Gastrocnemius medialis (tissue), 4 donors: ENCODE results near the gene GAMT. TPM values are rescaled to one million over a fixed set of nuclear protein-coding genes. Genes with fewer than 3 reads are reported as not detected.

Experiments
- ATAC-seq, 2 donors: fragments of 150-250 bp; one replicate each; pipeline ENCODE4 v1.9.1; 2016
- DNase-seq, 2 donors: peaks; one replicate each; pipeline ENCODE4 v3.0.0-alpha.2; 2019
- H3K27ac ChIP-seq, 4 donors: fragments of 200-600 bp; sonication (generic); 1 replicate in 1 of 4; 2 replicates in 3 of 4; pipeline ENCODE4 v1.5.1; 2016 to 2018; ENCODE audit warnings: mild to moderate bottlenecking in 2 of 4, moderate library complexity in 1 of 4
- H3K27me3 ChIP-seq, 3 donors: fragments of 200-600 bp; sonication (generic) in 2 of 3; 1 replicate in 1 of 3; 2 replicates in 2 of 3; pipeline versions ENCODE4 v1.5.1 to v1.6.0; 2016 to 2019; ENCODE audit warnings: mild to moderate bottlenecking in 1 of 3, moderate library complexity in 1 of 3
- H3K36me3 ChIP-seq, 2 donors: fragments of 200-600 bp; sonication (generic) in 1 of 2; one replicate each; pipeline ENCODE4 v1.5.1; 2017 to 2018
- H3K4me1 ChIP-seq, 2 donors: fragments of 200-600 bp; sonication (generic) in 1 of 2; one replicate each; pipeline ENCODE4 v1.5.1; 2016 to 2017; ENCODE audit warnings: mild to moderate bottlenecking in 2 of 2
- H3K4me3 ChIP-seq, 4 donors: fragments of 200-600 bp; sonication (generic) in 3 of 4; 1 replicate in 1 of 4; 2 replicates in 3 of 4; pipeline ENCODE4 v1.5.1; 2016 to 2019; ENCODE audit warnings: mild to moderate bottlenecking in 2 of 4
- H3K9me3 ChIP-seq, 3 donors: fragments of 200-600 bp; sonication (generic) in 2 of 3; 1 replicate in 1 of 3; 2 replicates in 2 of 3; pipeline ENCODE4 v1.5.1; 2016 to 2019
- CTCF ChIP-seq, 5 experiments: fragments of 450-650 bp in 3 of 5; fragments of 200-600 bp in 2 of 5; sonication (generic) in 2 of 5; IDR thresholded peaks in 4 of 5; conservative IDR thresholded peaks in 1 of 5; 1 replicate in 4 of 5; 2 replicates in 1 of 5; pipeline ENCODE4 v1.5.1; 2016 to 2019; ENCODE audit warnings: antibody characterized with exemption in 5 of 5, mild to moderate bottlenecking in 3 of 5, moderate library complexity in 3 of 5
- POLR2A ChIP-seq, 2 donors: fragments of 450-650 bp; IDR thresholded peaks; one replicate each; pipeline ENCODE4 v1.6.1; 2017; ENCODE audit warnings: antibody characterized with exemption in 2 of 2, mild to moderate bottlenecking in 2 of 2, moderate library complexity in 2 of 2
- in situ Hi-C, 4 donors: fragments of 200-750 bp; cut with MboI; loops; one replicate each; pipeline versions ENCODE4 v1.15.0 to v1.8.0; 2017; ENCODE audit warnings: low sequenced_read_pairs in 4 of 4
- intact Hi-C: fragments of 100-400 bp; cut with DNase I; formaldehyde crosslinking; loops from one replicate; pipeline ENCODE4 v1.15.1; 2023; ENCODE audit warnings: low total_unique reads
- total RNA-seq, 4 donors: library from RNA; depleted of rRNA; stranded (reverse); fragments of >200 nt; gene quantifications; one replicate each; pipeline versions ENCODE4 v1.1.0 to v1.2.3, GENCODE V29; 2016

The GAMT gene
- total RNA-seq, 4 donors from 2014 or later = 269 to 421 (median 373) TPM

- DNase-seq = peak in 1 of 2 donors; percentile 63
- Histone ChIP-seq H3K36me3 (peaks cover 0 to 36% of the 10 kb centered on the region in 2 donors), H3K9me3 (no peaks in the 10 kb centered on the region), H3K27me3 (no peaks in the 10 kb centered on the region), H3K4me3 (no peak overlapping the region), H3K4me1 (peaks cover 18 to 28% of the 10 kb centered on the region in 2 donors), H3K27ac (peak overlapping the region in 3 of 4 donors; percentile 36 to 99 (median 46))
- intact Hi-C loops = no loop called here
- in situ Hi-C loops = no loop called here
- ATAC-seq = peak; percentile 16 to 17
- TF ChIP-seq CTCF (IDR thresholded peaks at IDR 0.05 in 4 of 5, conservative IDR thresholded peaks at IDR 0.05 in 1 of 5) (no peak), POLR2A (IDR thresholded peaks at IDR 0.05) (no peak)
These were observed 5.9 kb downstream of the GAMT start for GRCh38 chr19:1395194-1396018.

- Histone ChIP-seq H3K9me3 (no peaks in the 10 kb centered on the region), H3K4me1 (peaks cover 16 to 20% of the 10 kb centered on the region in 2 donors), H3K27me3 (no peaks in the 10 kb centered on the region), H3K27ac (peak overlapping the region in 1 of 4 donors; percentile 99), H3K36me3 (peaks cover 0 to 40% of the 10 kb centered on the region in 2 donors), H3K4me3 (no peak overlapping the region)
- no peak for DNase-seq
- in situ Hi-C loops (no loop called here), intact Hi-C loops (no loop called here)
- TF ChIP-seq POLR2A (IDR thresholded peaks at IDR 0.05) = no peak
- ATAC-seq = no peak
These were observed 6.8 kb downstream of the GAMT start for GRCh38 chr19:1394252-1395193.

- no peaks in the 10 kb centered on the region for H3K27me3 ChIP-seq
- peaks cover 0 to 47% of the 10 kb centered on the region in 2 donors for H3K36me3 ChIP-seq
- no peaks in the 10 kb centered on the region for H3K9me3 ChIP-seq
- in situ Hi-C loops (no loop called here), intact Hi-C loops (no loop called here)
- no peak overlapping the region for H3K4me3 ChIP-seq
- DNase-seq (no peak), ATAC-seq (no peak)
- TF ChIP-seq POLR2A (IDR thresholded peaks at IDR 0.05) = no peak
- TF ChIP-seq CTCF (IDR thresholded peaks at IDR 0.05 in 4 of 5, conservative IDR thresholded peaks at IDR 0.05 in 1 of 5) = no peak
- peaks cover 16 to 20% of the 10 kb centered on the region in 2 donors for H3K4me1 ChIP-seq
- no peak overlapping the region for H3K27ac ChIP-seq
These were observed 7.5 kb downstream of the GAMT start for GRCh38 chr19:1393841-1394240.

GRCh38 chr19:1392939-1393530 is 8.3 kb downstream of the GAMT start:
- H3K4me1 ChIP-seq = peaks cover 20 to 24% of the 10 kb centered on the region in 2 donors
- intact Hi-C loops = no loop called here

More at GRCh38 chr19:1392939-1393530, 8.3 kb downstream of the GAMT start:
- TF ChIP-seq POLR2A (IDR thresholded peaks at IDR 0.05) (no peak), CTCF (IDR thresholded peaks at IDR 0.05 in 4 of 5, conservative IDR thresholded peaks at IDR 0.05 in 1 of 5) (no peak)
- ATAC-seq (no peak), DNase-seq (no peak)
- Histone ChIP-seq H3K36me3 (peaks cover 0 to 51% of the 10 kb centered on the region in 2 donors), H3K27me3 (no peaks in the 10 kb centered on the region), H3K4me3 (no peak overlapping the region), H3K9me3 (no peaks in the 10 kb centered on the region), H3K27ac (no peak overlapping the region)
- in situ Hi-C loops = no loop called here
